Muscle of back (tissue), 11 donors: ENCODE data around the gene FAHD2A. TPM values are rescaled to one million over a fixed set of nuclear protein-coding genes. Genes with fewer than 3 reads are reported as not detected.
"Not testable (repeated sequence)": the region's sequence is repeated elsewhere in the genome, so short reads cannot be mapped to it uniquely, and the experiment has no call there.

Experiments
- DNase-seq, 3 donors: peaks; one replicate each; pipeline versions ENCODE4 v3.0.0 to v3.0.0-alpha.2; 2013
- polyA plus RNA-seq, 10 donors: library from polyadenylated mRNA; unstranded; fragments of 120-200 nt; gene quantifications; one replicate each; pipeline ENCODE4 v1.2.1, GENCODE V29; 2013; ENCODE audit not compliant: insufficient read length in 10 of 10

FAHD2A gene
- polyA plus RNA-seq, 10 donors = 18.1 to 27.1 (median 19.1) TPM

DNA sequence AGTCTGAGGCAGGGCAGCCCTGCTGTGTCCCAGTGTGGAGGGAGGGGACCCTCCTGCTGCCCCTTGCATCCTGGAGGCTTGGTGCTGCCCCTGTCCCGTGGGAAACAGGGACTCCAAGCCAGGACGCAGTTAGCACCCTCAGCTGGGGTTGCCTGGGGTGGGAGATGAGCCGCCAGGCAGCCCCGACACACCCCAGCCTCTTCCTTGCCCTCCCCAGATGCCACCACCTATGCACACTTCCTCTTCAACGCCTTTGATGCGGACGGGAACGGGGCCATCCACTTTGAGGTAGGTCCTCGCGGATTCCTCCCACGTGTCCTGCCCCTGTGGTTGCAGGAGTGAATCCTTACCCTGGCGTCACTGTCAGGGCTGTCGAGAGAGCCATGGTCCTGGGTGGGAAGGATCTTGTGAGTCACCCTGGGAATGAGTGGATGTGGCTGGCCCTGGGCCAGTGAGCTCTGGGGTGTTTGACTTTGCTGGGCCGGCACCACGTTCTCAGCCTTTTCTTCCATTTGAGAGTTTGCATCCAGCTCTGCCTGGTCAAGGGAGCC lies 27.5 kb upstream of the FAHD2A start:
- DNase-seq = no peak

DNA sequence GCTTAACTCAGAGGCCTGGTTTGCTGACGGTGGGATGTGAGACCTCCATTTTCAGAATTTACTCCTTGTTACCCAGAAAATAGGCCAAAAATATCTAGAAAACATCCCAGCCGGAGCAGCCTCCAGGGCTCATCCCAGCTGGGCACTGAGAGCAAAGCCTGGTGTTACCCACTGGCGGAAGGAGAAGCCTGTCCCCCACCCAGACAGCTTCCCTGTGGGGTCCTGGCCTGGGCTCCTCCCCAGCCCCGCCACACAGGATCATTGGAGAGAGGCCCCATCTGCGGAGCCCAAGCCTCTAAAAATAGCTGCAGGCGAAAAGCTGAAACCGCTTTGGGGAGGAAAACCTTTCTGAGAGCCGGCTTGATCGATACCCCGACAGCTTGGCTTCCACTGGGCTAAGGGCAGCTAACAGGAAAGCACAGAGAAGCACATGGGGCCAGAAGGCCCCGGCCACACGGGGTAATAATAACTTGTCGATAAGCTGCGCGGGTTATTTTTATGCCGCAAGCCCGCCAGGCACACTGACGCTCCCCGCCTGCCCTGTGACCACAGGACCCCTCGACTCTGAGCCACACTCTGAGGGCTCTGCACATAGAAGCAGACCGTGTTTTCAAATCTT lies 26.9 kb upstream of the FAHD2A start:
- no peak for DNase-seq

DNA sequence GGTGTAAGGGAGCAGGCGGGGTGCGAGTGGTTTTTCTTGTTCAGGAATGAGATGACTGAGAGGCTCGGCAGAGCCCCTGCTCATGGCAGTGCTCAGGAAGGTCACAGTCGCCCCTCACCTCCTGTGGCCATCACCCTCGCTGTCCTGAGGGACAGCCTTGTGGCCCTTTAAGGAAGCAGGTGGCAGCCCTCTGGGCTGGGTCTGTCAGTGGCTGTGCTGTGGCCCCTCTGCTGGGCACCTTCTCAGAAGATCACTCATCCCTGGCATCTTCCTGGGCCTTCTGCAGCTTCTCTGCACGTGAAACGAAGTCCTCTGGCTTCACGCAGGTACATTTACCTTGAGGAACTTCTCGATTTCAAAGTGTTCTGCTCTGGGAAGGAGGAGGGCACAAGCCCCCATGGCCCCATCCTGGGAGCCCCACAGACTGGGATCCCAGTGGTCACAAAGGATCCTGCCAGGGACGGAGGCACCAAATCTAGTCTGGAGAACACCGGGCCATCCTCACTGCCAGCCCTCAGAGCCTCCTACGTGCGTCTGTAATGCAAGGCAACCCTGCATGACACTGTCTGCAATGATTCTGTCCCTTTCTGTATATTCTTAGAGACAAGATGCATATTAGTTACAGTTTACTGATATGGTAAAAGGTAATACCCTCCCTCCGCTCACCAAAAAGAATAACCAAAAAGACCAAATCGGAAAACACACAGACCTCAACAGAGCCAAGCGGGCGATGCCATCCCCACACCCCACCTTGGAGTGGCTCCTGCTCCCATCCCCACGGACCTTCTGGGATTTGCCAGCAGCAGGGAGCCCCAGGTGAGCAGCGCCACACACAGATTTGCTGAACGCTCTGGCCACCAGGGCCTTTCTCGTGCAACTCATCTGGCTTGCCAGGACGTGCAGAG lies 25.9 kb upstream of the FAHD2A start:
- no peak for DNase-seq

DNA sequence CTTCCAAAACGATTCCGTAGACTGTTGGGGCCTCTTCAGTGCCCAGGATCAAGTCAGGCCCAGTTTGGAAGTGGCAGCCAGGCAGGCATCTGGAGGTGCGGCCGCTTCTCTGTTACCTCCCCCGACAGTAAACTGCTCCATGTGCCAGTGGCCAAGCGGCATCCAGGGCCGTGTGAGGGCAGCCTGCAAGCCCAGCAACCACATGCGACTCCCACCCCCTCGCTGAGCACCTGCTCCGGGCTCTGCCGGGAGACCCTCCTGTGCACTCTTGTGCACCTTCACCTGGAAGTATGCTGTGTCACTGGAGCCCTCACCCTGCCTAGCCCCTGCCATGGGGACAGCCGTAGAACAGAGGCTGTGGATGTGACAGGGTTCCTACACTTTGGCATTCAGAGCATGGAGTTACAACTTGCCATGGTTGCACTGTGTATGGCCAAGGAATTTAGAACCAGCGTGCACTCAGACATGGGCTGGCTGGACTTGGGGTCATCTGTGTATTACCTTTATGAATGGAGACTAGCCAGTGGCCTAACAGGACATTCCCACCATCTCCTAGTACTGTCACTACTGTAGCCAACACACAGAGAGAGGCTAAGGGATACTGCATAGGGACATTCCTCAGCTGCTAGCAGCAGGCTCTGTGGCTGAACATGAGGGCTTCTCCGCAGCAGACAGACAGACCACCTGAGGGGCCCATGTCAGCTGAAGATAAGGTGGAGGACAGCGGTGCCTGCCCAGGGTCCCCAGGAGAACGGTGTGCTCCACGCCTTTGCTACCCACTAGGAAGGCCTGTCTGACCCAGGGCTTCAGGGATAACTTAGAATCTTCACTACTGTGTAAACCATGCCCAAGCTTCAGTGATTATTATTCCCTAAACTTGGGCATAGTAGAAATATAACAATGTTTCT lies 25.0 kb upstream of the FAHD2A start:
- no peak for DNase-seq

DNA sequence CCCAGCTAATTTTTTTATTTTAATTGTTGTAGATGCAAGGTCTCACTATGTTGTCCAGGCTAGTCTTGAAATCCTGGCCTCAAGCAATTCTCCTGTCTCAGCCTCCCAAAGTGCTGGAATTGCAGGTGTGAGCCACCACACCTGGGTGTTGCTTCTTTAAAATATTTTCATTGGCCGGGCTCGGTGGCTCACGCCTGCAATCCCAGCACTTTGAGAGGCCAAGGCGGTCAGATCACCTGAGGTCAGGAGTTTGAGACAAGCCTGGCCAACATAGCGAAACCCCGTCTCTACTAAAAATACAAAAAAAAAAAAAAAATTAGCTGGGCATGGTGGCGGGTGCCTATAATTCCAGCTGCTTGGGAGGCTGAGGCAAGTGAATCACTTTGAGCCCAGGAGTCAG lies 24.2 kb upstream of the FAHD2A start:
- not testable (repeated sequence) for DNase-seq

DNA sequence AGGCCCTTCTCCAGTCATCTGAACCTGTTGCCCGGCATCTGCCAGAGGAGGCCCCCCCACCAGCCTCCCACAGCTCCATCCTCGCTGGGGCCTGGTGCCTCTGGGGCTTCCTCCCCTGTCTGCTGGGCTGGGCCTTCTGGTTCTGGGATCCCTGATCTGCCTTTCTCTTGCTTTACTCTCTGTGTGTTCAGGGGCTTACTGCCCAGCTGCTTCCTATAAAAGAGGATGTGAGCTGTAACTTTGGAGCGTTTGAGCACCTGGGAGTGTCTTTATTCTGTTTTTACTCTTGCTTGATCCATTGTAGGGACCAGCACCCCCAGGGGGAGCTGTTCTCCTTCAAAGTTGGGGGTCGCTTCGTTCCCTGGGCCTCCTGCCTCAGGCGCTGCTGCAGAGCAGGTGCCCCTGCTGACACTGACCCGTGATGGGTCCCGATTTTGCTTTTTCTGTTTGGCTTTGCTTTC lies 23.1 kb upstream of the FAHD2A start:
- DNase-seq = no peak

DNA sequence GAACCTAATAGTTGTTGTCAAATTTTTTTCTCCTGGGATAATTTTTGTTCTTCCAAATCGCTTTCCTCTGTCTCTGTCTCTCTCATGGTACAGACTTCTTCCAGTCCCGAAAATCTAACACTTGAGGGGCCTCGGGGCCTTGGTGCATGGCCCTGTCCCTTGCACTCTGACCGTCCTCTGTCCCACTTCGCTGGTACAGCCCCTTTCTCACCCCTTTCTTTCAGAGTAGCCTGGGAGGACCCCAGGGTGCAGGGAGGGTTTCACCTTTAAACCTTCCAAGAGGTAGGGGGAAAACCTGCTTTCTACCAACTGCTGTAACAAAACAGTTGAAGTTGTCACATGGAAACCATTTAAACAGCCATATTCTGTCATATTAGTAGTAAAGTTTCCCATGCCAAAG lies 22.2 kb upstream of the FAHD2A start:
- no peak for DNase-seq

DNA sequence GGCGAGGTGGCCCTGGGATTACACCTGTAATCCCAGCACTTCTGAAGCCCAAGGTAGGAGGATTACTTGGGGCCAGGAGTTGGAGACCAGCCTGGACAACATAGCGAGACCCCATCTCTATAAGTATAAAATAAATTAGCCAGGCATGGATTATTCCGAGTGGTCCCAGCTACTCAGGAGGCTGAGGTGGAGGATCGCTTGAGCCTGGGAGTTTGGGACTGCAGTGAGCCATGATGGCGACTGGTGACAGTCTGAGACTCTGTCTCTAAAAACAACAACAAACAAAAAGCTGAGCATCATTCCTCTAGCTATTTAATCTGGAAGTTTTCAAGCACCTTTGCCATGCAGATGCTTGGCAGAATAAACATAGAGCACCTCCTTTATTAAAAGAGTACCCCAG lies 21.8 kb upstream of the FAHD2A start:
- no peak for DNase-seq

DNA sequence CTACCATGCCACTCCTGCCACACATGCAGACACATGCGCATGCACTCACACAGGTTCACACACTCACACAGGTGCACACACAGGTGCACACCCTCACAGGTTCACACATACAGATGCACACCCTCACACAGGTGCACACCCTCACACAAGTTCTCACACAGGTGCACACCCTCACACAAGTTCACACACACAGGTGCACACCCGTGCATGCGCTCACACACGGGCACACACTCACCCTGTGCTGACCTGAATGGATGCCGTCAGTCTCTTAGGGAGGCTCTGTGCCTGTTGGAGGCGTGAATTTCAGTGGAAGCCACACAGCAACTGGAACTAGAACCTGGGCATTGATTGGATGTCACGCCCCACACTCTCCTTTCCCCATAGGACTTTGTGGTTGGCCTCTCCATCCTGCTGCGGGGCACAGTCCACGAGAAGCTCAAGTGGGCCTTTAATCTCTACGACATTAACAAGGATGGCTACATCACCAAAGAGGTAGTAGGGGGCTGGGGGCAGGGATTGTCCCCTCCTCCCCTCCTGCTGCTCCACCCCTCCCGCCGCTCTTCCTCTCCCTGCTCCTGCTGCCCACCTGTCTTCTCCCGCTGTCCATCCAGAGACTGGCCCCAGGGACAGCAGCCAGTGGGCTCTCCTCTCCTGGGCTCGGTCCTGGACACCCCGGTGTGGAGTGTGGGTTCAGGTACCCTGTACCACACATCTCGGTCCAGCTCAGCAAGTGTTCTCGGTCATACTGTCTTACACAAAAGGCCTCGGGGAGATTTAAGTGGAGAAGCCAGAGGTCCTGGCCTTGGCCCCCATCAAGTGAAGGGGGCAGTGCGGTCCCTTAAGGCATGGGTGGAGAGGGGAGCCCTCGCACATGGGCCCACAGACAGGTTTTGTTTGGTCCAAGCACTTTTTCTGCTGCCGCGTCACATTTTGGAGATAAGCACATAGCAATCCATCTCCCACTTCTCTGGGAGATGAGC lies 21.0 kb upstream of the FAHD2A start:
- no peak for DNase-seq

DNA sequence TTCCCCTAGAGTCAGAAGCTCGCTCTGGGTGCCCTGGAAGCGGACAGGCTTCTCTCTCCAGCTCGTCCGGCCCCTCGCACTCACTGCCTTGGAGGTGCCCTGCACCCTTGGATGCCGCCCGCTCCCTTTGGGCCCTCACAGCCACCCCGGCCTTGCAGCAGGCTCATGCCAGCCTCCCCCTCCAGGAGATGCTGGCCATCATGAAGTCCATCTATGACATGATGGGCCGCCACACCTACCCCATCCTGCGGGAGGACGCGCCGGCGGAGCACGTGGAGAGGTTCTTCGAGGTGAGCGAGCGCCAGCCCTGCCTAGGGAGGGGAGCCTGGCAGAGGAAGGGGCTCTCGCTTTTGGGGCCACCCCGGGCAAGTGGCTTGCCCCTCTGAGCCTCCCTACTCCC lies 20.3 kb upstream of the FAHD2A start:
- no peak for DNase-seq

DNA sequence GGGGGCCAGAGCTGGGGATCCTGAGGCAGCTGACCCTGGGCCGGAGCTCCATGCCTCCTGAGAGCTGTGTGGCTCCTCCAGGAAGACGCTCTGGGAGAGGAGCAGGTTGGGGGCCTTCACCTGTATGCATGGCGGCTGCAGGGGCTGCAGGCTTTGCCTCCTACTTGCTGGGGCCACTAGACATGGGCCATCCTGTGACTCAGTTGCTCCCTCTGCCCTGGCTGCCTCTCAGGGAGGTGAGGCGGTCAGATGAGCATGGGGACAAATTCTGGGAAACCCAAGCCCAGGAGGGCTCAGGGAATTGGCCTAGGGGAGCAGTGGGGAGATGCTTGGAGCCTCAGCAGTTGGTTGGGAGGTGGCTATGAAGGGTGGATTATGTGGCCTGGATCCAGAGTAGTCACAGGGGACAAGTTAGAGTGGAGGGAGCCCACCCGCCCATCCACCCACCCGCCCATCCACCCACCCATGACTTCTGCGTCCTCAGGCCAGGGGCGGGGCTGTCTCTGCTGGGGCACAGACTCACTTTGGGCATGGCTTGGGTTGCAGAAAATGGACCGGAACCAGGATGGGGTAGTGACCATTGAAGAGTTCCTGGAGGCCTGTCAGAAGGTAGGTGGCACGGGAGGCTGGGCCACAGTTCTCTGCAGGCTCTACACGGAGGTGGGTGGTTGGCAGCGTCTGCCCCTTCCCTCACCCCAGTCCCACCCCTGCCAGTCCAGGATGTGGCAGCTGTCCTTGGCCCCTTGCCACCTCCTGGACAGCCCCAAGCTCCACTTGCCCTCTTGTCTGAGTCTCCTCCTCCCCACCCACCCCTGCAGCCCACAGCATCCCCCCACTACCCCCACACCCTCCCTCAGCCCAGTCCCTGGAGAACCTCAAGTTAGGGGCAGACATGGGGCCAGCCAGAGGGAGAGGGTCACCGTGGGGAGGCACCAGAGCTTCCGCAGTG lies 19.5 kb upstream of the FAHD2A start:
- no peak for DNase-seq

DNA sequence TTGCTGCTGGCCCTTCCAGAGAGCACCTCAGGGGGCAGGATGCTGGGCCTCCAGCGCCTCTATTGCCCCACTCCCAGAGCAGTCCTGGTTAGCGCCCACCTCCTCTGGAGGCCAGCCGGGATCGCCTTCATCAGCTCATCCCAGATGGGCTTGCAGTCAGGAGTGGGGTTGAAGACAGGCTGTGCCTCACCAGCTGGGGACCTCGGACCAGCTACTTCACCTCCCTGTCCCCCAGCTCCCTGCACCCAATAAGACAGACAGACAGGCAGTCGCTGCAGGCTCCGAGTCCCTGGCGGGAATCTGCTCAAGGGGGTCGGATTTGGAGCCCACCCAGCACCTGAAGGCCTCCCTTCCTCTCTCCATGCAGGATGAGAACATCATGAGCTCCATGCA lies 18.9 kb upstream of the FAHD2A start:
- no peak for DNase-seq

DNA sequence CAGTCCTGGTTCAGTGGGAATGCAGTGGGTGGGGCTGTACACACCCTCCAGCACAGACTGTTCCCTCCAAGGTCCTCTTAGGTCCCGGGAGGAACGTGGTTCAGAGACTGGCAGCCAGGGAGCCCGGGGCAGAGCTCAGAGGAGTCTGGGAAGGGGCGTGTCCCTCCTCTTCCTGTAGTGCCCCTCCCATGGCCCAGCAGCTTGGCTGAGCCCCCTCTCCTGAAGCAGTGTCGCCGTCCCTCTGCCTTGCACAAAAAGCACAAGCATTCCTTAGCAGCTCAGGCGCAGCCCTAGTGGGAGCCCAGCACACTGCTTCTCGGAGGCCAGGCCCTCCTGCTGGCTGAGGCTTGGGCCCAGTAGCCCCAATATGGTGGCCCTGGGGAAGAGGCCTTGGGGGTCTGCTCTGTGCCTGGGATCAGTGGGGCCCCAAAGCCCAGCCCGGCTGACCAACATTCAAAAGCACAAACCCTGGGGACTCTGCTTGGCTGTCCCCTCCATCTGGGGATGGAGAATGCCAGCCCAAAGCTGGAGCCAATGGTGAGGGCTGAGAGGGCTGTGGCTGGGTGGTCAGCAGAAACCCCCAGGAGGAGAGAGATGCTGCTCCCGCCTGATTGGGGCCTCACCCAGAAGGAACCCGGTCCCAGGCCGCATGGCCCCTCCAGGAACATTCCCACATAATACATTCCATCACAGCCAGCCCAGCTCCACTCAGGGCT lies 17.5 kb upstream of the FAHD2A start:
- no peak for DNase-seq

DNA sequence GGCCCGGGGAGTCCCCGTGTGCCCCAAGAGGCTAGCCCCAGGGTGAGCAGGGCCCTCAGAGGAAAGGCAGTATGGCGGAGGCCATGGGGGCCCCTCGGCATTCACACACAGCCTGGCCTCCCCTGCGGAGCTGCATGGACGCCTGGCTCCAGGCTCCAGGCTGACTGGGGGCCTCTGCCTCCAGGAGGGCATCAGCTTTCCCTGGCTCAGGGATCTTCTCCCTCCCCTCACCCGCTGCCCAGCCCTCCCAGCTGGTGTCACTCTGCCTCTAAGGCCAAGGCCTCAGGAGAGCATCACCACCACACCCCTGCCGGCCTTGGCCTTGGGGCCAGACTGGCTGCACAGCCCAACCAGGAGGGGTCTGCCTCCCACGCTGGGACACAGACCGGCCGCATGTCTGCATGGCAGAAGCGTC lies 16.9 kb upstream of the FAHD2A start:
- no peak for DNase-seq

DNA sequence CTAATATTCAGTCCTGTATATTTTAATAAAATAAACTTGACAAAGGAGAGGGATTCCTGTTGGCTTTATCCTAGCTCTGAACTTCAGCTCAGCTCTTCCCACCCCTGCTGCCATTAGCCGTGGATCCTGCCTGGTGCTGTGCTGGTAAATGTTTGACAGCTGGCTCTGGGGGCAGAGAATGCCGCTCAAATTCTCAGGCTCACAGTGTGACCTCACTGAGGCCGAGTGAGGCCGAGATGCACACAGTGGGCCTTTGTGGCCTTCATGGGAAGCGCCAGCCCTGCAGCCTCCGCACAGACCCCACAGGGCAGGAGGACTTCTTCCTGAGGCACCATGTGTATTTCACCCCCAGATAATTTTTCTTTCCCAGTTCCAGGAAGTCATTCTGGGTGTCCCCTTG lies 16.5 kb upstream of the FAHD2A start:
- DNase-seq = no peak

DNA sequence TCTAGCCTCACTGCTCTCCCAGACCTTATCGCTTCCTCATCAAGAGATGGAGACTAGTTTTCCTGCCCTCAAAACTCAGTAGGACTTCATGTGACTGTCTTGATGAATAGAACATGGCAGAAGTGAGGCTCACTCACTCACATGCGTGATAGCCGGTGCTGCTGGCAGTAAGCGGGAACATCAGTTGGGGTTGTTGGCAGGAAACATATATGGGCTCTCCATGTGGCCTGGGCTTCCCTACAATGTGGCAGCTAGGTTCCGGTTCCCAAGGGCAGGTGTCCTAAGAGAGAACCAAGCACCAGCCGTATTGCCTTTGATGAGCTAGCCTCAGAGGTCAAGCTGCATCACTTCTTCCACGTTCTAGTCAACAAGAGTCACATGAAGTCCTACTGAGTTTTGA lies 15.2 kb upstream of the FAHD2A start:
- no peak for DNase-seq

DNA sequence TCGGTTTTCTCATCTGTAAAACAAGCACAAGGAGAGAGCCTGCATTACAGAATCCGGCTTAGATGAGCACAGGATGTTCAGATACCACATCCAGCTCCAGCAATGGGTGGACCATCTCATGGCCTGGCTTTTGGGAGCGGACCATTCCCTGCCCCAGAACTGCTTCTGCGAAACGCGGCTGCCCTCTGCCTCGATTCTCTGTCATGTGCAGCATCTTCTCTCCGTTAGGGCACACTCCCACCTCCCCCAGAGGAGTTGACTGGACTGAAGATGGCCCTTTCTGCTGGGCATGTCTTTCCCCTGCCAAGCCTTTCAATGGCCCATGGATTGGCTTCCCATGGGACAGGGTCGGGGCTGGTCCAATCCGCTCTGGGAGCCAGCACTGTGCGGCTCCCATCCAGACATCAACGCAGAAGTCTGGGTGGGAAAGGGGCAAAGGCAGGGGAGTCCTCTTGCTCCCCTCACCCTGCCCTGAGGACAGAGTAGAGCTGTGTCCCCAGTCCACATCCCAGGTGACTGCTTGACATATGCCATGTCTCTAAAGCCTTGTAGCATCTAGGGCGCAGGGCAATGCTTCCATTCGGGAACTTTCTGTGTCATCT lies 14.3 kb upstream of the FAHD2A start:
- DNase-seq = no peak

DNA sequence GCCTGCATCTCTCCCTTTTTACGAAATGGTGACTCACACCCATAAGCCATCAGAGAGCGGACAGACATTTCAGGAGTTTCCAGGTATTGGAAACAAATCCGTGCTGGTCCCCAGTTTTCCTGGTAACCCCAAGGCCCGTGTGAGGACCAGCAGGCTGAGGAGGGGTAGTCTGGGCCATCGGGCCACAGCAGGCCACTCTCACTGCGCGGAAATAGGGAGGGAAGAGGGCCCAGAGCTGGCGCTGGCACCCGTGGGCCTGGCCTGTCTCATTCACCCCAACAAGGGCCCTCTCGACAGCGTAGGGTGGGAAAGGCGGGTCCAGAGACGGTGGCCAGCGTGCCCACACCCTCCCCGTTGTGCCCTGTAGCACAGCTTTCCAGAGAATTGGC lies 13.7 kb upstream of the FAHD2A start:
- no peak for DNase-seq
